Body of pancreas (tissue), 4 donors: Measurements from ENCODE around the gene VPS33A.

Source experiments
- CTCF ChIP-seq, 7 experiments: fragments of 450-650 bp in 4 of 7; fragments of 200-600 bp in 3 of 7; sonication (generic) in 3 of 7; IDR thresholded peaks; one replicate each; pipeline ENCODE4 v1.5.1; 2016 to 2019; ENCODE audit warnings: antibody characterized with exemption in 7 of 7
- POLR2A ChIP-seq, 3 donors: fragments of 450-650 bp; IDR thresholded peaks; one replicate each; pipeline ENCODE4 v1.6.1; 2016; ENCODE audit warnings: antibody characterized with exemption in 3 of 3, mild to moderate bottlenecking in 2 of 3

- no peak for TF ChIP-seq CTCF (IDR thresholded peaks at IDR 0.05)
- TF ChIP-seq POLR2A (IDR thresholded peaks at IDR 0.05) = no peak
Observed at GRCh38 chr12:122303068-122303467, 36.8 kb upstream of the VPS33A start.
